Fibroblast of skin of abdomen (primary cell): ENCODE data around the gene GRIP2. TPM values are rescaled to one million over a fixed set of nuclear protein-coding genes. Genes with fewer than 3 reads are reported as not detected.

ENCODE experiments used
- DNase-seq: peaks from one replicate; pipeline ENCODE4 v3.0.0-alpha.2; 2013
- polyA plus RNA-seq, 2 experiments: library from polyadenylated mRNA; unstranded; fragments of 120-200 nt; gene quantifications; one replicate each; pipeline ENCODE4 v1.2.1, GENCODE V29; 2013; ENCODE audit not compliant: insufficient read length in 2 of 2

Gene GRIP2
- polyA plus RNA-seq (2013, experiment 1 of 2; ENCODE audit: insufficient read length) = 0.10 TPM
- polyA plus RNA-seq (2013, experiment 2 of 2; ENCODE audit: insufficient read length) = 0.14 TPM

DNA sequence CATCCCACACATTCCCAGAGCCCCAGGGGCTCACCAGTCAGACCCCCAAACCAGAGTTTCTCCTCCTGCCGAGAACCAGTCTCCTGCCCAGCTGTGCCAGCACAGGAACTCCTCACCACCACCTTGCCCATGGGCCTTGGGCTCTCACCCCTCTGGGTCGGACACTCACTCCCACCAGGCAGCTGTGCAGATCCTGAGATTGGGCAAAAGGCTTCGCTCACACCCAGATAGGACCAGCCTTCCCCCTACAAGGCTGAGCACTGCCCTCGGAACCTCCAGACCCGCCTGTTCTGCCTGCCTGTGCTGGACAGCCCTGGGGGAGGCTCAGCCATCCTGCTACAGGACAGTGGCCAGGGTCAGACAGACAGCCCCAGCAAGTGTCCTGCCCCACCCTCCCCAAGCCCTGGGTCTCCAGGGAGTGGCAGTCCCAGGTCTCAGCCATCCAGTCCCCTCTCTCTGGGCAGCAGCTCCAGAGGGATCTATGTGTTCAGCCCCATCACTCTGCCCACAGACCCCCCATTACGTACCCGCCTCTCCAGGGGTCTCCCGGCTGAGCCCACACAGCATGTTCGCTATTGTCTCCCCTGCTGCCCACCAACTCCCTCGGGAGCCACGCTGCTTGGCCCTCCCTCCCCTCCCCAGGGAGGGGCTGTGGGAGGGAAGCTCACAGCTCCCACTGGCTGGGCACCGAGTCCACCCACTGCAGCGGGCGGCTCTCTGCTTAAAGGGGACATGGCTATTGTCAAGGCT is at the start of gene GRIP2:
Gene GRIP2, minus strand, starts transcription at position 601 of the 750 bp plus-strand sequence. Its CDS starts 34 bp downstream, at position 567.
- no peak for DNase-seq

DNA sequence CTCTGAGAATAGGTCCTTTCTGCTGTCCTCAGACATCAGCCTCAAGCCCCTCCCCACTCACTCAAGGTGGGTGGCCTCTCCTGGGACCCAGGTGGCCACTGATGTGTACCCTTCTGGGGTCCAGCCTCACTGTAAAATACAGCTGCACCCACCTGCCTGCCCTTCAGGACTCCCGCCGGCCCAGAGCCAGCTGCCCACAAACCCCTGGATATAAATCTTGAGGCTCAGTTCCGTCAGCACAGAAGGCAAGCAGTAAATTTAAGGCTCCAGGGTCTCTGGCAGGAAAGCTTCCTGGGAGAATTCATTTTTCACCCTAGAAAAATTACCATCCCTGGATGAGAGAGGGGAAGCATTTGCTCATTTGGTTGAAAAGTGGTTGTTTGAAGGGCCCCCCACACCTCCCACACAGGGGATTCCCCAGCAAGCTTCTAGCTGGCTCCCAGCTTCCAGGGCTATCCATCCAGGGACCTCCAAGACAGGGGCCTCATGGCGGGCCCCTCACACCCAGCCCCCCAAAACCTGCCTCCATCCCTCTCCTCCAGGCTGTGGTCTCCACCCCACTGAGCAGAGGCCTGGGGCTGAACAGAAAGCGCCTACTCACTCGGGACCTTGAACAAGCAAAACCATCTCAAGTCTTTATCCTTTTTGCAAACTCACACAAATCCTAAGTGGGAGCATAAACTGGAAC is 48.4 kb upstream of the GRIP2 start:
- DNase-seq = no peak

DNA sequence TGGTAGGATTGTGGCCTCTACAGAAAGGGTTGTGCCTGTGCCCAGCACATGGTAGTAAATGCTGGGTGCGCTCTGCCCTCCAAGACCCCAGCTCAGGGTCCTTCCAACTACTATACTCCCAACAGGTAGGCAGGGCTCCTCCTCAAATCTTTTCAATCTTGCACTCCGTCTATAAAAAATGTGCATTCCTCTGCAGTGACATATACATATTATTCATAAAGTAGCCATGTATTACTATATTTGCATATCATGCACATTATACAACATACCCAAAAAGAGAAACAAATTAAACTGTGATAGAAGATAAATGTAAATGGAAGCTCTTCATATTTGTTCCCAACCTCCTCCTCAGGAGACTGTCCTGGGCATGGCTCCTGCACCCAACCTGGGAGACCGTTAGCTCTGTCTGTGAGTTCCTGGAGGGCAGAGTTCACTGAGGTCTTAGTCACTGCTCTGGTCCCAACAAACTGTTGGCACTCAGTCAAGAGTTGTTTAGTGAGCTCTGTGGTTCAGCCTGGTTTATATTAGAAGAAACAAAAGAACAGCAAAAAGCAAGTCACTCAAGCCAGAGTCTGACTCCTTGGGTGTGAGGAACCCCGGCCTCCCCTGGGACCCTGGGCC is 47.7 kb upstream of the GRIP2 start:
- DNase-seq = peak; percentile 47

DNA sequence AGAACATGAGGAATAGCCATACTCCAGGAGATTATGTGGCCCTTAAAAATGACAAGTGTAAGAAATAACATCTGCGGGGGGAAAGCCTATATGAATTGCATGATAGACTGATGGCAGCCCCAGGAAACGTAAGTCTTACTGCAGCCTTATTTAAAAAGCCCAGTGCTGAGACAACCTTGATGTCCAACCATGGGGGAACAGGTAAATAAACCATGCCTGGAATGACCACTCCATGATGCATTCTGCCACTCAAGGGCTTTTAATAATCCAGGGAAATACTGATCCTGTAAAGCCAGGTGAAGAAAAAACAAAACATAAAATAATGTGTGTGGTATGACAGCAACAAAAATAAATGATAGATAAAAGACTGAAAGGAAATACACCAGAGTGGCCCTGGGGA is 46.5 kb upstream of the GRIP2 start:
- no peak for DNase-seq

DNA sequence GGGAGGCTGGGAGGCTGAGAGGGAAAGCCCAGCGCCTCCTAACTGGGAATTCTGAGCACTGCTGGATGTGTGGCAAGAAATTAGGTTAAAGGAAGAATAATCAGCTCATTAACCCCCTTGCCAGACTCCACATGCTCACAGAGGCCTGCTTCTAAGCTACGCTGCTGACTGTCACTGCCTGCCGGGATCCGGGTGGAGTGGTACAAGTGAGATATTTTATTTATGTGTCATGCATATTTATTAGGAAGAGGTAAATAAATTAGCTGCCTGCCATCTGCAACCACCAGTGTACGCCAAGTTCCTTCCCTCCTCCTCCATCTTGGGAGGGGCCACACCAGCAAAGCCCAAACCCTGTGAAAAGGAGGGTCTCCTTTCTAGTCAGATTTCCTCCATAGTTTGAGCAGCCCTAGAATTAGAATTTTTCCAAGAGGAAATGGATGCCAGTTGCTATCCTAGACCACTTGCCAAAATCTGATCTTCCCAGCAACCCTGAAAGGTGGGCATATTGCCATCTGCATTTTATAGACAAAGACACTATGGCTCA is 43.5 kb upstream of the GRIP2 start:
- DNase-seq = peak; percentile 32

DNA sequence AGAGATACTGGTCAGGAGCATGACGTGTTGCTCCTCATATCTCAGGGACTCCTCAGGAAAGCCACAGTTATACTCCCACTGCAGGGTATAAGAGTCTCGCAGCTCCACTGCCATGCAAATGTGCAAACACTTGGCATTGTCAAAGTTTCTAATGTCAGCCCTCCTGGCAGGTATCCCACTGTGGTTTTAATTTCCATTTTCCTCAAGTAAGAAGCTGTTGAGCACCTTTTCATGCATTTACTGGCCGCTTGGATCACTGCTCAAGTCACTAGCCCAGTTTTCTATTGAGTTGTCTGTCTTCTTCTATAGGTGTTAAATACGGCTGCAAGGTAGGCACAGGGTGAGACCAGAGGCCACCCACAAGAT is 41.9 kb upstream of the GRIP2 start:
- no peak for DNase-seq

DNA sequence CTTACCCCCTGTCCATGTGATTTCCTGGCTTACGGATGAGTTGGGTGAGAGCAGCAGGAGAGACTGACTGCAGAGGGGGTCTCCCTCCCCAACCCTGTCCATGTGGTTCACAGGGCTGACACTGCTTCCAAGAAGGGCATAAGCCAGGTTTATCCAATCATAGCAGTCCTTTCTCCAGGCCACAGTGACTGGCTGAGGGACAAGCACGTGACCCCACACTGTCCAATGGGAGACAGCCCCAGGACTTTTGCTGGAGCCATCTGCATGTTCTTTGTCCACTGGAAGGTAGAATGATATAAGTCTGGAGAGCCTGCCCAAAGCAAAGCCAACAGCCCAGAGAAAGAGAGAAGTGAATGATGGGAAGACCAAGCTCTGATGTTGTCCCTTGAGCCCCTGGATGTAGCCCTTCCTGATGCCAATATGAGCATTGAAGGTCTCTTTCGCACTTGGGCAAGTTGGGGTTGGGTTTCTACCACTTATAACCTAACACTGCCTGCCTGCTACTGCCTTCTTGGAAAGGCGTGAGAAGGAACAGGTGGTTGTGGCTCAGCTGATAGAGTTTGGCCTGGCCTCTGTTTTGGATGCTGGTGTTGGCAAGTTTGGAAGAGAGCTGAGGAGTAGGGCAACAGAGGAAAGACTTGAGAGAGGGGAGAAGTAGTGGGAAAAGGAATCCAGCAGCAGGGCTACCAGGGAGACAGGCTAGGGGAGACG is 41.3 kb upstream of the GRIP2 start:
- no peak for DNase-seq

DNA sequence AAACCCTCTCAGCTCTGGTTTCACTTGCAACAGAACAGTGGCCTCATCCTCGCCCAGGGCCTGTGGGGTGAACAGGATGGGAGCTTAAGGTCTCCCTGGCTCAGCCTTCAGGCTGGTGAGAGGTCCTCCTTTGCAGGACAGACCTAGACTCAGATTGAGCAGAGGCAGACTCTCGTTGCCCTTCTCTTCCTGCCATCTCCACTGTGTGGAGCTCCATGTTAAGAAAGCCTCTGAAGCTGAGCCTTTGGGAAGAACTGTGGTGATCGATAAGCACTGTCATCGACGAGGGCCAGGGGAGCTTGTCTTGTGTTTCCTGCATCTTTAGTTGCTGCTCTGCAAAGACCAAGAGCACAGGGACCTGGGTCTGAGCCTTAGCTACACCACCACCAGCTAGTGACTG is 37.8 kb upstream of the GRIP2 start:
- no peak for DNase-seq

DNA sequence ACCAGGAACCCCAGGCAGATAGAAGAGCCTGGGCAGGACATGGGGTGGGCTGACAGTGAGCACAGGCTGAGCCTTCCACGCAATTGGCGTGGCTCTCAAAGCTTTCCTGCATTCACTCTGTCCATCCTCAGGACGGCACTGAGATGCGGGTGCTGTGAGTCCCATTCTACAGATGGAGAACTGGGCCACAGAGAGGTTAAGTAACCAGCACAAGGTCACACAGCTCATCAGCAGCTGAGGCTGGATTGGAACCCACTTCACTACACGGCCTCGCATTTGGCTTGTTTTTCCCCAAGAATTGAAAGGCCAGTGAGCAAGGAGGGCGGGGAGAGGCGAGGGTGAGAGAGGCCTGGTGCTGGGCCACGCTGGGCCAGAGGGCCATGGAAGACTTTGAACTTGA is 36.0 kb upstream of the GRIP2 start:
- no peak for DNase-seq

DNA sequence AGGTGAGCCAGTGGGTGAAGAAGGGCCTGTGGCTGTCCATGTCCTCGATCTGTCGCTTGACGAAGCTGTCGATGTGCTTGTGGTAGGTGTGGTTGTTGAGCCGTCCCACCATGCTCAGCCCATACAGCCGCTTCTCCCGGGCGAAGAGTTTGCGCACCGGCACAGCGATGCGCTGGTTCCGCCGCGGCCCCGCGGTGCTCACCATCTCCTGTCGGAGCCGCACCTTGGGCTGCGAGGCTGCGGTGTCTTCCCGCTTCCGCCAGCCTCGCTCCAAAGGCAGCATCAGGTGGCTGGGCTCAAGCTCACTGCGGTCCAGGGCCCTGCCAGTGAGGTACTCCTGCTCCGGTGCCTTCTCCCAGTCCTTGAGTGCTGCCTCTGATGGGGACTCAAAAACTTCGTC is 34.0 kb upstream of the GRIP2 start:
- no peak for DNase-seq

DNA sequence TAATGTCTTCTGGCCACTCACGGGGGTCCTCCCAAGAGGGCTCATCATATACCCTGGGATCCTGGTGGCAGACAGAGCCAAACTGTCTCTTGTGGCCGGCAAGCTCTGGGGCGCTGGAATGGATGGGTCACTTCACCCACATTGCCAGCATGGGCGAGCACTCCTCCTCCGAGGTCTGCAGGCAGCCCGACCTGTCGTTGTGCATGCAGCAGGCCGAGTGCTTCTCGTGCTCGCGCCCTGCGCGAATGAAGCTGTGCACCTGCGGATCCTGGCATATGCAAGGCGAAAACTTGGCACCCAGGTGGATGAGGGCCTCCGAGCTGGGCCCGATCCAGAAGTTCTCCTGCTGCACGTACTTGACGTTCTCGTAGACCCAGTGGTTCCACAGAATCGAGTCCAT is 33.6 kb upstream of the GRIP2 start:
- DNase-seq = no peak

DNA sequence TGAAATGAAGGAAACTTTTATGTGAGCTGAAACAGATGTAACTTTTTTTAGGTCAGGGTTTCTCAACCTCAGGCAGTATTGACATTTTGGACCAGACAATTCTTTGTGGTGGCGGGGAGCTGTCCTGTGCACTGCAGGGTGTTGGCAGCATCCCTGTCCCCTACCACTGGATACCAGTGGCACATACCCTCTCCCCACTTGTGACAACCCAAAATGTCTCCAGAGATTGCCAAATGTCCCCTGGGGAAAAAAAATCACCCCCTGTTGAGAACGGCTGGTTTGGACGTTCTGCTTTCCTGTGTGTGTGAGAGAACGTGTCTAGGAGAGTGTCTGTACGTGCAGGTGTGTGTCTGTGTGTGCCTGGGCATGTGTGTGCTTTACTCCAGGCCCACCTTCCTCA is 30.7 kb upstream of the GRIP2 start:
- DNase-seq = no peak

DNA sequence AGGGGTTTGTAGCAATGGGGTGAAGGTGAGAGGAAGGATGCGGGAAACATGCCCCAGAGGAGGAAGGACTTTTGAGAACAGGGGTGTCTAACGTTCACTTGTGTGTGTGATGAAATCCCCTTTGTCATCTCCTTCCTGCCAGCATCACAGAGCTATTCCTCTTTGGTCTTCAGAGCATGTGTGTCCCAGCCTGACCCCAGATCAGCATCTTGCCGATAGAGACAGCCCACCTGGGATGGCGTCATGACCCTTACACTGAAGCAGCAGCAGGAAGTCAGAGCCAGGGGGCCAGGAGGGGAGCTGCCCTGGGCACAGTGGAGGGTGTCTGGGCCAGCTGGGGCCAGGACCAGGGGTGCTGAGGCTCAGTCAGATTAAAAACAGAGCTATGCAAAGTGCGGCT is 29.9 kb upstream of the GRIP2 start:
- peak; percentile 9 for DNase-seq

DNA sequence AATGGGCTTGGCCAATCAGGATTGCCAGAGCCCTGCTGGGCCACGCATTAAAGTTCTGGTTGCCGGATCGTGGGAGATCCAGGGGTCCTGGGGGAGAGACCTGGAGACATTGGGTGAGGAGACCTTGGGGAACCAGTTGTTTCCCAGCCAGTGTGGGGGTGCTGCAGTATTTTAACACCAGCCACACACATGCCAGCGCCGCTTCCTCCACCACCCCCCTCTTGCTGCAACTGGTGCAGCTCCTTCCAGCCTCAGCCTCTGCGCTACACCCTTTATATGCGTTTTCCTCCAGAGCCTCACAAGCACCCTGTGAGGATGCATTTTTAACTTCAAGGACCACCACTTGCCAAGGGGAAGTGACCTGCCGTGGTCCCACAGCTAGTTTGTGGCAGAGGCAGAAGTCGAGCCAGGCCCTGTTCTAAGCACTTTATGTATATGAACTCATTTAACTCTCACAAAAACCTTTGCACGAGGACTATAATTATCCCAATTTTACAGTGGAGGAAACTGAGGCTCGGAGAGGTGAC is 29.4 kb upstream of the GRIP2 start:
- no peak for DNase-seq

DNA sequence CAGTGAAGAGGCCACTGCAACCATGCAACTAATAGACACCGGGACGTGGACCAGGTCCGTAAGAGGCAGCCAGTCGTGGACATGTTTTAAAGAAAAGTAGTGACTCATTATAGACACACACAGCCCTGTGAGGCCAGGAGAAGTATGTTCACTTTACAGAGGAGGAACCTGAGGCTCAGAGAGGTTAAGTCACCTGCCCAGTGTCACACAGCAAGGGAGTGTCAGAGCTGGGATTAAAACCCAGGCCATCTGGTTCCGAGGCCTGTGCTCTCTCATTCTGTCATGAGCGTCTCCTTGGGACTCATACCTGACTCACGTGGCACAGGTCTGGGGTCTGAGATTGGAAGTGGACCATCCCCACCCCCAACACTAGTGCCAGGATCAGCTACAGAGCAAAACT is 28.1 kb upstream of the GRIP2 start:
- no peak for DNase-seq

DNA sequence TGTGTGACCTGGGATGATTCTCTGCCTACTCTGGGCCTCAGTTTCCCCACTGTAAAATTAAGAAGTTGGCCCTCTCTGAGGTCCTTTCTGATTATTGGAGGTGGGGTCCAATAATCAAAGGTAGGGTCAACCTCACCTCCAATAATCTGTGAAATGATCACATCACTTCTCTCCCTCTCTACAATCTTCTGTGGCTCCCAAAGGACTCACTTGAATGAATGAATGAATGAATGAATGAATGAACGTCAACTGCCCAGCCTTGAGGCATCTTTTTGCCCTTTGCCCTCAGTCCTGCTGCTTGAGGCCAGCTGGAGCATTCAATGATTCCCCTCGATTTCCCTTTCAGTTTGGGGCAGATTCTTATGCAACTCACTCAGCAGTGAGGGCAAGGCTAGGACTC is 26.7 kb upstream of the GRIP2 start:
- DNase-seq = no peak

DNA sequence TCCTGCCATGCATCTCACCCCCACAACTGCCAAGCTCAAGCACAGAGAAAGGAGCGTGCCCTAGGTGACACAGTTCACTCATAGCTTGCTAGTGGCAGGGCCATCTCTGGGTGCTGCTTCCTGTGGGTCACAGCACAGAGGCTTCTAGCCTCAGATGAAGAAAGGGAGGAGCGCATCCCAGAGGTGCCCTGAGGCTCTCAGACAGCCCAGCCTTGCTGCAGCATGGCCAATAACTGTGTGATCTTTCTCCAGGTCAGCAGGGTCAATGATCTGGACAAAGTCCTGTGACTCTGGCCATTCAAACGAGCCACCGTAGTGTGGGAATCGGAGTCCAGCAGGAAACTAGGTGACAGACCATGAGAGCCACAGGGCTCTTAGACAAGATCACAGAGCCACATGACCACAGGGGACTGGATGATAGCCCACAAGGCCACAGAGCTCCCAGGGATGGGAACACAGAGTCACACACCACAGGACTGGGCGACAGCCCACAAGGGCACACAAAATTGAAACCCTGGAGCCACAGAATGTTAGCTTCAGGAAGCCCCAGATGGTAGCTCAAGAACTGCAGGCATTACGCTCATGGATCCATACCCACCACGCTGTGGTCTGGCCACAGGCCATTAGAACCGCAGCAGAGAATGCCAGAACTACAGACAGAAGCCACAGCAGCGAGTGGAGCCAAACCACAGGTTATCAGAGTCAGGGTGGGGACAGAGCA is 25.9 kb upstream of the GRIP2 start:
- DNase-seq = peak; percentile 76

DNA sequence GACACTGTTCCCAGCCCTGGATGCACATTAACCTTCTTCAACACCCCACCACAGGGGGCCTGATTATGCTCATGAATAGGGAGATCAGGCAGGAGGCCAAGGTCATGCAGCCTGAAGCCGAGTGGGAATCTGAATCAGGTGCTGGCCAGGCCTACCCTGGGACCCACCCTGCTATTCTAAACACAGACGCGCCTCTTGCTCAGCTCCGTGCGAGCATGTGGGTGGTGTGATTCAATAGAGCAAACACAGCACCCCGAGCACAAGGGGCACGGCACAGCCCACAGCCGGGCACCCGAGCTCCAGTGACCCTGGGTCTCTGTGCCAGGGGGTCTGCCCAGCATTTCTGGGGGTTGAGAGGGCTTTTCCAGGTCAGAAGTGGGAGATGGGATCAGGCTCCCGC is 24.6 kb upstream of the GRIP2 start:
- DNase-seq = no peak

DNA sequence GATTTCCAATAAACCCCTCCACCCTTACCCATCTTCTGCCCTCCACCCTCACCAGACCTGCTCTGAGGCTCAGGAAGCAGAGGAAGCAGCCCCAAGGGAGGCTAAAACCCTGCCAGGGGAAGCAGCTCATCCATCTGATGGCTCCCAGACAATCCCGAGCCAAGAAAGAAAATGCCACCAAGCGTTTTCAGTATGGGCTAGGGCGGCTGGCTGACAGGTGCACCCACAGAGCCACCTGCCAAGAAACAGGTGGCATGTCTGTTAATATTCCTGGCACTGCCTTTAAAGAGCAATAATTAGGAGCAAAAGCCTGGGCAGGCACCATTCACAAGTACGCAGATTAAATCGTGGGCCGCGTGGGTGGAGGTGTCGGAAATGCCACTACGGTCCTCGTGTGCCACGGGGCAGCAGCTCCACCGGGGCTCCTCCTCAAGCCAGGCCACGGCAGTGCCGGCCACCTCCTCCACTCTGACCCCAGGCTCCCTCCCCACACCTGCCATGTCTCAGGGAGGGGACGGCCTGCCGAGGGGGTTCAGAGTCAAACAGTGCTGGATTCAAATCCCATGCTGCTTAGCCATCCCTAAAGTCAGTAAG is 23.9 kb upstream of the GRIP2 start:
- no peak for DNase-seq

DNA sequence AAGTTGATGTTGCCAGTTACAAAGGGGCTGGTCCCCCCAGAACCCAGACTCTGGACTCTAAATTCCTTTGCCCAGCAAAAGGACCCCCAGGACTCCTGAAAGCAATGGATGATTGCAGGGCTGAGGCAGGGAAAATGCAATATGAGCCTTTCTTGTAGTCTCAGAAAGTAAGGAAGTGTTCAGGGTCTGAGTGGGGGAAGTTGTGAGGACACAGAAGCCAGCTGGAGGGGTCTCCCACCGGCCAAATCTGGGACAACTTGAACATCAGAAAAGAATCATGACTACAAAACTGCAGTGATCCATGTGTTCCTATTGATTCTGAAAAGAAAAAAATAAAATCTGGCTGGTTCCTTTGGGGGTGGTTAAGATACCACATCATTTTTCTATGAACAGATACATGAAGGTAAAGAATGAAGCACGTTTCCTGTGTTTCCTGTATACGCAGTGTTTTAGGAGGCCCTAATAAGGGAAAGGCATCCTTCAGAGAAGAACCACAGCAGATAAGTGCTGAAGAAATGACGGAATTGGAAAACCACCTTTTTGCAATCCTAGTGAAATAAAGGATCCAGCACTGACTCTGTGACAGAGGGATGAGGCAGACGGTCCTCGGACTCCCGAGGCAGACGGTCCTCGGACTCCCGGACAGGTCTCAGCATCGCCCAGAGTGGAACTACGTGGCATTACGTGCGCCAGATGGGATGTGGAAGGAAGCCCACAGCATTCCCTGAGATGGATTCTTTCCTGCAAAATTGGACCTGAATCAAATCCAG is 22.2 kb upstream of the GRIP2 start:
- DNase-seq = peak; percentile 73
